ENCODE results near the gene SH2D6. TPM values are rescaled to one million over a fixed set of nuclear protein-coding genes. Genes with fewer than 3 reads are reported as not detected.
"Not testable (repeated sequence)": the region's sequence is repeated elsewhere in the genome, so short reads cannot be mapped to it uniquely, and the experiment has no call there.

Gene SH2D6
- total RNA-seq, 1 donor from 2014 or later = not detected

DNA sequence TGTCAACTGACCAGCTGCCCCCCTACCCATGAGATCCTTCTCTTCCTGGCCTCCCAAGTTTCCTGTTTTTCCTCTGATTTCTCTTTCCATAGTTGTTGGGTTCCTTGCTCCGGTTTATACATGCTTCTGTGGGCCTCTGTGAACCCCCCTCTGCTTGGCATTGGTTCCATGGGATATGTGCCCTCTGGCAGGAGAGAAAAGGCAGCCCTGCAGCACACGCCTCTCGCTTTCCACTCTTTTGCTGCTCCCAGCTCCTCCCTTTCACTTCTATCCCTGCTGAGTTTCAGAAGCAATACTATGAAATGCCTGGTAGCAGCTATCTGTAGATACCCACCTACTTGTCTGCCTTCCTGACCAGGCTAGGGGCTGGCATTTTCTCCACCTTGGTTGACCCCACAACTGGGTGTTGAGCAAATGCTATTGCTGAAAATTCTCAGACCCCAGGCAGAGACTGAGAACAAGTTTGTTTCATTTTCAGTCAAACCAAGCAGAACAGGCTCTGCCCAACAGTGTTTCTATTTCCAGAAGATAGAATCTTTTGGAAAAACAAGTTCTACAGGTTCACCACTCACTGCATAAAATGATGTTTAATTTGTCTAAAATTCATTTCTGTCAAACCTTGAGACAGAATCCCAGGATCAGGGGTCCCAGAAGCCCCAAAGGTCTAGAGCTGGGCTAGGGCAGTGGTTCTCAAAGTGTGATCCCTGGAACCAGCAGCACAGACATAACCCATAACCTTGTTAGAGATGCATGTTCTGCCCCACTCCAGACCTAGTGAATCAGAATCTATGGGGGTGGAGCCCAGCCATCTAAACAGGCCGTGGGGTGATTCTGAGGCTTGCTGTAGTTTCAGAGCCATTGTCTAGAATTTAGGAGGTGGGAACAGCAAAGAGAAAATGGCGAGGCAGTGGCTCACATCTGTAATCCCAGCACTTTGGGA, 21.7 kb upstream of the SH2D6 start:
- ATAC-seq (no peak), DNase-seq (ENCODE audit: missing footprints) (no peak)
- intact Hi-C loops (cut with DNase I) = no loop called here

DNA sequence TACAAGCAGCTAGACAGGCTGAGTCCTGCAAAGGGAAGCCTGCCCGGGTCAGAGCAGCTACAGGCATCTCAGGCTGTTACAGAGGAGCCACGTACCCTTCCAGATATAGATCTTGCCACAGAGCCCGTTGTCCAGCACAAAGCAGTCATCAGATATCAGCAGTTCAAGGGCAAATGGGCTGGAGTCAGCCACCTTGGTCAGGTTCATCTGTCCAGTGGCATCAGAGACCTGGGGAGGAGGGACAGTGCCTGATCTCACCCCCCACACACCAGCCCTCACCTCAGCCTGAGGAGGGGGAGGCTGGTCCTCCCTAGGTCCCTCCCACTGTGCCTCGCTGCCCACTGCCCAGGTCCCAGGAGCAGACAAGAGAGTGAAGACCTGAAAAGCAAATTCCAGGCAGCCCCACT, 20.6 kb upstream of the SH2D6 start:
- ATAC-seq = no peak
- intact Hi-C loops (cut with DNase I) = no loop called here
- DNase-seq (ENCODE audit: missing footprints) = no peak

DNA sequence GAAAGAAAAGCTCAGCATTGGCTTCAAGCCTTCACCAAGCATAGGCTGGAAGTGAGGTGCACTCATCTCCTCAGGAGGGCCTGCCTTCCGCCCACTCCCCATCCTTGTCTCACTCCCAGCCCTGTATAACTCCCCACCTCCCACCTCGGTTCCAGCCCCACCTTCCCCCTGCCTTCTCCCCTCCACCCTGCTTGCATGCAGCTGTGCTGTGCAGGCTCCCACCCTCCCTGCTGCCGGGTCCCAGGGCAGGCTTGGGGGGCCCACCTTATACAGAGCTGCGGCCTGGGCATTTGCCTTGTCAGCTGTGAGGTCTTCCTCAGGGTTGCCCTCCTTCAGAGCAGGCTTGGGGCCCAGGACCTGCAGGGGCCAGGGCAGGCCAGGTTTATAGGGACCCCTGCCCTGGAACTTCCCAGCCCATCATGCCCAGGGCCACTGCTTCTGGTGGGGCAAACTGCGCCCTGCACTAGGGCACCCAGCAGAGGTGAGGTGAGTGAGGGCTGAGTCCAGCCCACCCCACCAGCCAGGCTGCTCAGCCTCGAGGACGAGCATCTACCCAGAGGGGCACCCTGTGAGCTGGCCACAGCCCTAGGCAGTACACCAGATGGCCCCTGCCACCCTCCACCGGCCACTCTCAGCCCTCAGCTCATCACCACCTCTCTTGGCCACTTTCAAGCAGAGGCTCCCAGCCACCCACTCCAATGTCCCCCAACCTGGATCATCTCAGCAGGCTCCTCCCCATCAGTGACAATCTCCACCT, 19.9 kb upstream of the SH2D6 start:
- DNase-seq (ENCODE audit: missing footprints) (no peak), ATAC-seq (no peak)
- intact Hi-C loops (cut with DNase I) = no loop called here

DNA sequence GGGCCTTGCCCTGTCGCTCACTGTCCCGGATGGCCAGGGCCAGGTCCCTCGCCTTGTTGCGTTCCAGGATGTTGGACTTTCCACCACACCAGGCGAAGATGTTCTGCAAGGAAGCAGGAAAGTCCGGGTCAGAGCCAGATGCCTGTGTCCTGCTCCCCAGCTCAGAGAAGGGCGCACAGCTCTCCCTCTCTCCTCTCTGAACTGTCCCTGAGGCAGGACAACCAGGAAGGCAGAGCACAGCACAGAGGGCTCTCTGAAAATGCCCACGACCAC, 19.4 kb upstream of the SH2D6 start:
- intact Hi-C loops (cut with DNase I) = no loop called here
- ATAC-seq (no peak), DNase-seq (ENCODE audit: missing footprints) (no peak)

DNA sequence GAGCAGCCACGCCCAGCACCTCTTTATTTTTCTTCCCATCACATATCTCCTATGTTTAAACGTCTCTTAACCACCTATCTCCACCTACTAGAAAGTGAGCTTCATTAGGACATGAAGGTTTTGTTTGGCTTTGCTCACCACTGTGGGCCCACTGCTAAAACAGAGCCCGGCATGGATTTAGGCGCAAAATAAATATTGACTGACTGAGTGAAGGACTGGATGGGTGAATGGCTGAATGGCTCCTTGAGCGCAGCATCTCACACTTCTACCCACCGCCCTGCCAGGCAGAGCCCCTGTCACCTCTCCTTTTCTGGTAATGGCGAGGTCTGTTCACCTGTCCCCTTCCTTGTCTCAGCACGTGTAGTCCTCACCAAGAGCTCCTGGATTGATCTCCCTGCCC, 18.5 kb upstream of the SH2D6 start:
- DNase-seq (ENCODE audit: missing footprints) = no peak
- ATAC-seq = no peak
- intact Hi-C loops (cut with DNase I) = no loop called here

DNA sequence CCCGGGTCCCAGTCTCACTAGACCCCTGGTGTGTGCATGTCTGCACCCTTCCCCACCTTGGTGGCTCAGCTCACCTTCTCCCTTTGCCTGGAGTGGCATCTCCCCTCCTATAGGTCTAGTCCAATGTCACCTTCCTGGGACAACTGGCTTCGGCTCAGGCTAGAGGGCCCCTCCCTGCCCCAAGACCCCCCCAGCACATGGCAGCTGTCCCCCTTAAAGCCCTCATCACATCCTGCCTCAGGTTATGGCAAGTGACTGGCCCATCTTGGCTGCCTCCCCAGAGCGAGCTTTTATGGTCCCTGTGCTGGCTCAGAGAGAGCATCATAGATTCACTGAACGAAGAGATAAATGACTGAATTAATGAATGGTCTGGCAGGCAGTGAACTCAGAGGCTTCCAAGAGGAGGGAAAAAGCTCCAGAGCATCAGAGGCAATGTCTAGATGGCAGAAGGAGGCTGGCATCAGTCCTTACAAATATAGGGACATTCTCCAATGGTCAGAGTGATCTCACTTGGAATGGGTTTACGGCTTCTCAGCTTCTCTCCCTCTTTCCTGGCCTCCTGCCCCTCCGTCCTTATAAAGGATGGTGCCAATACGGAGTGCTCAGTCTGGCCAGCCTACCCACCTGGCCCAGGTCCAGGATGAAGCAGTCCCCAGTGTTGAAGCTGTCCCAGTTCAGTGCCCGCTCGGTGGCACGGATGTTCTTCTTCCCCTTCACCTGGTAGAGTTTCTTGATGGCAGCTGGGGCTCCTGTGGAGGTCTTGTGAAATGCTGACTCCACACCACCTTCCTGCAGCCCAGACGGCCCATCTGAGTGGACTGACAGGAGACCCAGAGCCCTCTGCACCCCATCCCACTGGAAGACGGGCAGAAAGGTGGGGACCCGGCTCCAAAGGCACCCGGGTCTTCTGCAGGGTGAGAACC, 17.7 kb upstream of the SH2D6 start:
- intact Hi-C loops (cut with DNase I) = no loop called here
- ATAC-seq = no peak
- DNase-seq (ENCODE audit: missing footprints) = no peak

DNA sequence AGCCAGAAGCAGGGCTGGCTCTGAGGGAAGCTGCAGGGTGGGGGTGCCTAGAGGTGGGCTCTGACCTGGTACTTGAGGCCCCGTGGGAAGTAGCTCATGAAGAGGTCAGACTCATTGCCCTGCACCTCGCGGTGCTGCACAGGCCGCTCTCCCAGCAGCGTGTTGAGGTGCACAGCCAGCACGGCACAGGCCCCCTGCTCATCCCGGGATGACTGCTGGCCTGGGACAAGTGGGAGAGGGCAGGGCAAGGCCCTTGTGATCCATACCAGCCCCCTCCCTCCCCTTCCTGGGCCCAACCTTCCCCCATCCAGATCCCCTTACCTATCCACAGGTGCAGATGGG, 17.1 kb upstream of the SH2D6 start:
- intact Hi-C loops (cut with DNase I) = no loop called here
- DNase-seq (ENCODE audit: missing footprints) (no peak), ATAC-seq (no peak)

DNA sequence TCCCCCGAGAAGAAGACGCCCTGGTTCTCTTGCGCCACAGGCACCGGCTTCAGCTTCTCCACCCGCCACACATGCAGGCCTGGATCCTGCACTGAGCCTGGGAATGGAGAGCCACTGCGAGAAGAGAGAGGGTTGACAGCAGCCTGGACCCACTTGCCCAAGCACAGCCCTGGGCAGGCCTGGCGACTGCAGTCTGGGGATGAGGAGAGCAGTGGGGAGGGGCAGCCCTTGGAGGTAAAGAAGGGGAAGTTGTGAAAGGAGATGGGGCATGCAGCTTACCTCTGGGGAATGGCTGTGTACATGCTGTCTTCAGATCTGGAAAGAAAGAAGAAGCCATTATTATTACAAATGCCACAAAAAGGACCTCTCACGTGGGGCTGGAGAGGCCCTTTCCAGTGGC, 16.7 kb upstream of the SH2D6 start:
- ATAC-seq = no peak
- intact Hi-C loops (cut with DNase I) = no loop called here
- no peak for DNase-seq (ENCODE audit: missing footprints)

DNA sequence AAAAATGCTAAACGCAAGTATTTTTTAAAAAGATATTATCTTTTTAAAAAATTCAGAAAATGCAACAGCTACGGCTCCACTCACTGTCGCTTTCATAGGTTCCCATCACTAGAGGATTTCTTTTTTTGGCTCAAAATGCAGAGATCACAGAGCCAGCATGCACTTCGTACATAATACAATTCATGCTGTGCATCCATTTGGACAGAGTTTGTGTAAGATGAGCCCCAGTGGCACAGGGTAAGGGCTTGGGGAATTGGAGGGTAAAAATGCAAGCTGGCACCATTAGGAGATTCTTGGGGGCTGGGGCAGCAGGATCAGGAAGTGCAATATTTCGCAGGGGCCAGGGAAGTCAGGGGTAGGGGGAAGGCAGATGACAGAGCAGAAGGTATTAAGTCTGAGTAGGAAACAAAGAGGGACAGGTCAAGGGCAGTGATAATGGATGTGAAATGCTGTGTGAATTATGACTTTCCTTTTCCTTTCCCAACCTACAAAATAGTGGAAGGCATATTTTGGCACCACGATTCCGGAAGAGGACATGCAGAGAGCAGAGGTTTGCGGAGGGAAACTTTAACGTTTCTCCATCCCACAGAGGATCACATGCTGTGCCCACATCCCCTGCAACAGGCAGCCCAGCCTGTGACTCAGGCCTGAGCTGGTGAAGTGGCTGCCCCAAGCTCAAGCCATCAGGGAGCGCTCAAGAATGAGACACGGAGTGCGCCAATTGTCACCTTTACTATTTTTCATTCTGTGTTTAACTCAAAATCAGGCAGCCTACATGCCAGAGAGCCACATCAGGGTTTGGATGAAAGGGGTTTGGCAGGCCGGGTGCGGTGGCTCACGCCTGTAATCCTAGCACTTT, 13.1 kb upstream of the SH2D6 start:
- intact Hi-C loops (cut with DNase I) = no loop called here
- ATAC-seq (peak; percentile 70), DNase-seq (ENCODE audit: missing footprints) (peak; percentile 78)

DNA sequence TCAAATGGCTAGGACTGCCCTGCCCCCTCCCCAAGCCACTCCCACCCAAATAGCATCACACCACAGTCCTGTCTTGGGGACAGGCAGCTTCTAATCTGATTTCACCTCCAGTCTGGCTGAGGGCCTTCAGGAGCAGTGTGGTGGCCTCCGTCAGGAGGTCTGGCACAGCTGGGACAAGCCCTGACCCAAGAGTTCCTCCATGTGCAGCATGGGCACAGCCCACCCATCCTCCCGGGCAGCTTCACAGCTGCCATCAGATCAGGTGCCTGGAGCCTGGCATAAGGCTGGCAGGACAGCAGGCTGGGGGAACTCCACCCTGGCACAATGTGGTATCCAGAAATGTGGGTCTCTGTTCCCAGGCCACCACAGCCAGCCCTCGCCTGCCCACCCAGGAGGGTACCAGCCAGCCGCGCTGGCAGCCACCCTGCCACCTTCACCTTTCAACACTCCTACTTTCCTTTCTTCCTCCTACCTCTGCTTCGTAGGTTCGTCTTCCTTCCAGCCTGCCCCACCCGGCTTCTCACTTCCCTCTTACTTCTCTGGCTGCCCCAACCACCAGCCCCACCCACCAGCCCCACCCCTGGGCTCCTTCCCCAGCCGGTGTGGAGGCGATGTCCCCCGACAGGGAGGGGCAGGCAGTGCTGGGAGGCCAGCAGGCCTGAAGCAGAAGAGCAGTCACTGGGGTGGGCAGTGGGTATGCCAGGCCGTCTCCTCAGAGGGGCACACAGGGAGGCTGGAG, 8.5 kb upstream of the SH2D6 start, which contains the start of gene CAPG:
CAPG (minus strand) TSS at position 522 of the 739 bp plus-strand sequence. CDS start 8,221 bp downstream, outside the sequence.
- DNase-seq (ENCODE audit: missing footprints) = peak; percentile 82
- intact Hi-C loops (cut with DNase I) = no loop called here
- ATAC-seq = peak; percentile 28

DNA sequence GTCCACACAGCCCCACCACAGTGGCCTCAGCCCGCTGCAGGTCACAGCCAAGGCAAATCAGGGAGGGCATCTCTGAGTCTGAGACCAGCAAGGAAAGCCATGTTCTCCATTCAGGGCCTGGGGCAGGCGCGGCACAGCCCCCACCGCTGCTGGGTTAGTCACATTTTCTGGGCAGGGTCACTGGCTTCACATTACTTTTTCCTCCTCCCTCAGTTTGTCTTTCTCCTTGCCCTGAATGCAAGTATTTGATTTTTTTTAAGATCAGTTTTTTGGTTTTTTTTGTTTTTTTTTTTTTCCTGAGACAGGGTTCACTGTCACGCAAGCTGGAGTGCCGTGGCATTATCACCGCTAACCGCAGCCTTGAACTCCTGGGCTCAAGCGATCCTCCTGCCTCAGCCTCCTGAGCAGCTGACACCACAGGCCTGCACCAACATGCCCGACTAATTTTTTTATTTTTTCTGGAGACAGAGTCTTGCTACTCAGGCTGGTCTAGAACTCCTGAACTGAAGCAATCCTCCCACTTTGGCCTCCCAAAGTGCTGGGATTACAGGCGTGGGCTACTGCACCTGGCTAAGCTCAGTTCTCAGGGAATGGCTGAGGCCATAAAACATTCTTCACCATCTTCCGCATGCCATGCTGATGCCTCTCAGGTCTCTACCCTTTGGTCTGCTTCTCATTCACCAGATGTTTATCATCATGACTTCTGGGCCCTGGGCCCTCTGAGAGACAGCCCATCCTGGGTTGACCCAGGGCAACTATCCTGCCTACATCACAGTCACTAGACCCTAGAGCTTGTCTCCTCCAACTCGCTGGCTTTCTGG, 7.7 kb upstream of the SH2D6 start:
- intact Hi-C loops (cut with DNase I) = no loop called here
- ATAC-seq = no peak
- no peak for DNase-seq (ENCODE audit: missing footprints)

DNA sequence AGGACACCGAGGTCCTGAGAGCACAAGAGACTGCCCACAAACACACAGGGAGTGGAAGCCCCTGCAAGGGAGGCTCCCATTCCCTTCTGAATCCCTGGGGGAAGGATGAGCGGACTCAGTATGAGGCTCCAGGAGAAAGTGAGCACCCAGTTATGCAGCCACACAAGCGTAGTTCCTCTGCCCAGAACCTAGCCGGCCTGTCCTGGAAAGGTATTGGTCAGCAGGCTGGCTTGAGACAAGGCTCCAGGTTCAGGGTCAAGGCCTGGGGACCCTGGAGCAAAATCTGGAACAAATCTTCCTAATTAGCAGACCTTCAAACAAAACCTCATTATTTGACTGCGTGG, 7.1 kb upstream of the SH2D6 start:
- ATAC-seq (no peak), DNase-seq (ENCODE audit: missing footprints) (no peak)
- intact Hi-C loops (cut with DNase I) = no loop called here

DNA sequence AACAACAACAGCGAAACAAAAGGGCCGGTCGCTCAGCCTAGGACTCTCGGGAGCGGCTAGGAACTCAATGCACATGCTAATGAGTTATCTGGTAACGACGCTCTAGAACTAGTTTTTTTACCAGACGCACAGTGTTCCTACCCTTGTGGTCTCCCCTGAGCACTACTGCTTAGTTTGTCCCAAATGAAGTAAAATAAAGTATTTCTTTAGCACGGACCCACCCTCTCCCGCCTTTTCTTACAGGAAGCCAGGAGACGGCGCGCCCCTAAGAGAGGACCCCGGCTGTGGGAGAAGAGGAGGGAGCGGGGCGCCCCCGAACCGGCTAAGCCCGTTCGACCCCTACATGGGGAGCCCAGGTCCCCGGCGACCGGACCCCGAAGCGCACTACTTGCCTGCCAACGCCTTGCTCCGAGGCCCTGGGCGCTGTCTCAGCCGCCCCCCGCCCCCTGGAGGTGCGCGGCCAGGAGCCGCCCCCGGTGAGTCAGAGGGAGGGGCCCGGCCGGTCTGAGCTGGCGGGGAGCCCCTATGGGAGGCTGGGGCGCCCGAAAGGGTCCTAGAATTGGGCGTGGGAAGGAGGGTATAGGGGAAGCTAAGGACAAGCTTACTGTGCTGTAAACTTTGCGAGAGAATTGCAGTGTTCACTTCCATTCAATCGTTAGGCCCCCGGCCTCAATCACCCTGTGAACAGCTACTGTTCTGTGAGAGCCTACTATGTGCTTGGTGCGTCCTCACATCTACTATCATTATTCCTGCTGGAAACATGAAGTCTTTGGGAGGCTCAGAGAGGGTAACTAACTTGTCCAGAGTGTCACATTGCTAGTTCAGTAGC, 4.7 kb upstream of the SH2D6 start:
- no peak for DNase-seq (ENCODE audit: missing footprints)
- no peak for ATAC-seq
- intact Hi-C loops (cut with DNase I) = no loop called here

DNA sequence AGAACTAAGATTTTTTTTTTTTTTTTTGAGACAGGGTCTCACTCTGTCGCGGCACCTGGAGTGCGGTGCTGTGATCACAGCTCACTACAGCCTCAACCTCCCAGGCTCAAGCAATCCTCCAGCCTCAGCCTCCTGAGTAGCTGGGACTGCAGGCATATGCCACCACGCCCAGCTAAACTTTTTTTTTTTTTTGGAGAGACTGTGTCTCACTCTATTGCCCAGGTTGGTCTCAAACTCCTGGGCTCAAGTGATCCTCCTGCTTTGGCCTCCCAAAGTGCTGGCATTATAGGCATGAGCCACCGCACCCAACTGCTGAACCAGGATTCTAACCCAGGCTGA, 4.1 kb upstream of the SH2D6 start:
- intact Hi-C loops (cut with DNase I); DNase-seq (ENCODE audit: missing footprints); ATAC-seq: not testable (repeated sequence)

DNA sequence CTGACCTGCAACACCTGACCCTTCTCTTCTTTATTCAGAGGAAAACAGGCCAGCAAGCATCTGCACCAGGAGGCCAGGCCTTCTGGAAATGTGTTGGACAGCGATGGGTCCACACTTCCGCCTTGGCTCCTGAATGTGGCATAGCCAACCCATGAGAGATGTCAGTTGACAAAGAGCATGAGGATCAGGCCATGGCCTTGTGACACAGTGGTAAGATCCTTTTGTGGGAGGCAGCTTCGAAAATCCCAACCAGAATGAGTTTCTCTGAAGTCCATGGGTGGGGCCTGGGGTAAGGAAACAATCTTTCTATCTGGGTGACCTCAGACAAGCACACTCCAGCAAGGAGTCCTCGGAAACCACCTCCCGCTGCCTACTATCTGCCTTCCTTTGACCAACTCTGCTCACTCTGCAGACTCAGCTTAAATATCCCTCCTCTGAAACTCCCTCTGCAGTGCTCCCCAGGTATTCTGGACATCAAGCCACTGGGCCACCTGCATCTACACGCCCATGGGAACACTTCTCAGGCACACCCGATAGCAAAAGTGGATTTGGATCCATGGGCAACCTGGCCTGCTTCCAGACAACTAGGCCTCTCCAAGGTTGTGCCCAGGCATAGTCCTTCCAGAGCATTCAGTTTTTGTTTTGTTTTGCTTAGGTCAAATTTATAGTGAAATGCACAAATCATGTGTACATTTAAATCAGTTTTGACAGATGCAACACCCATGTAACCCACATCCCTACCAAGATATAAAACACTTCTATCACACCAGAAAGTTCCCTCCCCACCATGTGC, 3.6 kb upstream of the SH2D6 start:
- DNase-seq (ENCODE audit: missing footprints) = no peak
- ATAC-seq = no peak
- intact Hi-C loops (cut with DNase I) = no loop called here
